Measurements from ENCODE around the gene UBE2V1.

Gene UBE2V1

GRCh38 chr20:50058662-50059402, 54.1 kb downstream of the UBE2V1 start:
- DNase-seq: no peak

- DNase-seq: no peak
Measured at GRCh38 chr20:50057714-50058053, 55.3 kb downstream of the UBE2V1 start.

- no peak for DNase-seq
Measured at GRCh38 chr20:50056951-50057713, 55.8 kb downstream of the UBE2V1 start.

- DNase-seq: no peak
Measured at GRCh38 chr20:50056408-50056926, 56.5 kb downstream of the UBE2V1 start.

- DNase-seq: no peak
Measured at GRCh38 chr20:50055524-50056083, 57.3 kb downstream of the UBE2V1 start.

- no peak for DNase-seq
Measured at GRCh38 chr20:50054626-50055511, 58.1 kb downstream of the UBE2V1 start.

GRCh38 chr20:50054231-50054547, 58.8 kb downstream of the UBE2V1 start:
- no peak for DNase-seq

GRCh38 chr20:50053362-50054230, 59.4 kb downstream of the UBE2V1 start:
- DNase-seq: no peak

GRCh38 chr20:50052550-50053361, 60.2 kb downstream of the UBE2V1 start:
- DNase-seq: no peak

GRCh38 chr20:50050660-50051308, 62.2 kb downstream of the UBE2V1 start:
- DNase-seq: no peak

GRCh38 chr20:50050214-50050613, 62.7 kb downstream of the UBE2V1 start:
- no peak for DNase-seq

GRCh38 chr20:50049442-50050026, 63.4 kb downstream of the UBE2V1 start:
- no peak for DNase-seq

GRCh38 chr20:50048420-50049166, 64.4 kb downstream of the UBE2V1 start:
- DNase-seq: no peak

- no peak for DNase-seq
Measured at GRCh38 chr20:50044353-50044960, 68.5 kb downstream of the UBE2V1 start.

- no peak for DNase-seq
Measured at GRCh38 chr20:50043573-50044352, 69.2 kb downstream of the UBE2V1 start.

GRCh38 chr20:50042370-50043313, 70.3 kb downstream of the UBE2V1 start:
- DNase-seq: no peak
